Measurements from ENCODE around the gene MRC1. TPM values are rescaled to one million over a fixed set of nuclear protein-coding genes. Genes with fewer than 3 reads are reported as not detected.

The MRC1 gene
- total and polyA plus RNA-seq, 2 donors (not counting 1 experiment from before 2014, with no cell fraction given) = 0.12 TPM; not detected in 1

DNA sequence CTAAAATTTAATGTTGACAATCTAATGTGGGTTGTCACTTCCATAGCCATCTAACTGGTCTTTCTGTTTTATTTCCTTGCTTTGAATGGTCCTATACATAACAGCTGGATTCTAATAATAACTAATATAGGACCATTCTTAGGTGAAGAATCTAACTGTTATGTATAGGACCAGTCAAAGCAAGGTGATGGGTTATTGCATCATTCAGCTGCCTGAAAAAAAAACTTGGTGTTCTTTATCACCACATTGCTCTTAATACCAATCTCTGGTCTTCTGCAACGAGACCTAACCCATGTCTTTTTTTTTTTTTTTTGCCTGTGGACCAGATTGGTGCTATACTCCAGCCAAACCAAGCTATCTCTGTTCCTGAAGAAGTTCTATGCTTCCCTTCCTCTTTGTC lies 96.9 kb downstream of the MRC1 start:
- Histone ChIP-seq H3K4me2 (replicated peaks; ENCODE audit: low read depth, low read length, poor library complexity, severe bottlenecking) (no peak overlapping the region), H3K9ac (ENCODE audit: low read length) (no peak overlapping the region), H3K9me3 (ENCODE audit: control extremely low read depth in 1 of 3, control insufficient read depth in 2 of 3, insufficient read depth in 1 of 3, low read length in 2 of 3) (no peaks in the 10 kb centered on the region), H3K79me2 (ENCODE audit: control insufficient read depth, insufficient read depth, low read length) (no peaks in the 10 kb centered on the region), H3K4me1 (ENCODE audit: control insufficient read depth in 2 of 2, insufficient read depth in 2 of 2, low read length in 2 of 2) (no peaks in the 10 kb centered on the region), H3K27me3 (replicated peaks in 1 of 4; ENCODE audit: control extremely low read depth in 1 of 4, control insufficient read depth in 3 of 4, insufficient read depth in 4 of 4, low read length in 3 of 4) (no peaks in the 10 kb centered on the region), H3K4me3 (ENCODE audit: control extremely low read depth in 1 of 5, extremely low read depth in 1 of 5, insufficient read depth in 1 of 5, low read depth in 2 of 5, low read length in 4 of 5) (no peak overlapping the region), H3K36me3 (replicated peaks in 1 of 2; ENCODE audit: control extremely low read depth in 1 of 2, control insufficient read depth in 1 of 2, extremely low read depth in 1 of 2, insufficient read depth in 2 of 2, low read length in 1 of 2) (no peaks in the 10 kb centered on the region), H4K20me1 (ENCODE audit: control insufficient read depth, insufficient read depth, low read length, poor library complexity, severe bottlenecking) (no peaks in the 10 kb centered on the region), H3K27ac (ENCODE audit: low read length in 2 of 2) (no peak overlapping the region), H2AFZ (ENCODE audit: insufficient read depth, low read depth, low read length, poor library complexity, severe bottlenecking) (no peak overlapping the region)
- 62% methylated on average over 1 of the region's 1 CpG for WGBS (ENCODE audit: insufficient coverage)
- ATAC-seq (ENCODE audit: low read depth) (no peak), DNase-seq (no peak)
- ChIA-PET CTCF (no interaction called here), POLR2A (no interaction called here)
- intact Hi-C loops (cut with micrococcal nuclease) = no loop called here
- no peaks in the 10 kb centered on the region for H3K4me1 Mint-ChIP-seq
- H3K27me3 Mint-ChIP-seq = no peaks in the 10 kb centered on the region
- H3K9me3 Mint-ChIP-seq (ENCODE audit: insufficient read depth) = no peaks in the 10 kb centered on the region
- H3K4me3 Mint-ChIP-seq = no peak overlapping the region
- no peak overlapping the region for H3K27ac Mint-ChIP-seq
- no peak for TF ChIP-seq EZH2 (IDR thresholded peaks at IDR 0.05; ENCODE audit: borderline replicate concordance, insufficient read depth, low read depth, low read length, poor library complexity, severe bottlenecking)
- TF ChIP-seq, protein P1, sequence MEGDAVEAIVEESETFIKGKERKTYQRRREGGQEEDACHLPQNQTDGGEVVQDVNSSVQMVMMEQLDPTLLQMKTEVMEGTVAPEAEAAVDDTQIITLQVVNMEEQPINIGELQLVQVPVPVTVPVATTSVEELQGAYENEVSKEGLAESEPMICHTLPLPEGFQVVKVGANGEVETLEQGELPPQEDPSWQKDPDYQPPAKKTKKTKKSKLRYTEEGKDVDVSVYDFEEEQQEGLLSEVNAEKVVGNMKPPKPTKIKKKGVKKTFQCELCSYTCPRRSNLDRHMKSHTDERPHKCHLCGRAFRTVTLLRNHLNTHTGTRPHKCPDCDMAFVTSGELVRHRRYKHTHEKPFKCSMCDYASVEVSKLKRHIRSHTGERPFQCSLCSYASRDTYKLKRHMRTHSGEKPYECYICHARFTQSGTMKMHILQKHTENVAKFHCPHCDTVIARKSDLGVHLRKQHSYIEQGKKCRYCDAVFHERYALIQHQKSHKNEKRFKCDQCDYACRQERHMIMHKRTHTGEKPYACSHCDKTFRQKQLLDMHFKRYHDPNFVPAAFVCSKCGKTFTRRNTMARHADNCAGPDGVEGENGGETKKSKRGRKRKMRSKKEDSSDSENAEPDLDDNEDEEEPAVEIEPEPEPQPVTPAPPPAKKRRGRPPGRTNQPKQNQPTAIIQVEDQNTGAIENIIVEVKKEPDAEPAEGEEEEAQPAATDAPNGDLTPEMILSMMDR (IDR thresholded peaks at IDR 0.05) = no peak

GRCh38 chr10:17907641-17908040 lies 98.5 kb downstream of the MRC1 start:
- Mint-ChIP-seq H3K27me3 (no peaks in the 10 kb centered on the region), H3K4me1 (no peaks in the 10 kb centered on the region), H3K4me3 (no peak overlapping the region), H3K9me3 (ENCODE audit: insufficient read depth) (no peaks in the 10 kb centered on the region), H3K27ac (no peak overlapping the region)
- Histone ChIP-seq H3K4me1 (ENCODE audit: control insufficient read depth in 2 of 2, insufficient read depth in 2 of 2, low read length in 2 of 2) (no peaks in the 10 kb centered on the region), H2AFZ (ENCODE audit: insufficient read depth, low read depth, low read length, poor library complexity, severe bottlenecking) (no peak overlapping the region), H3K4me2 (replicated peaks; ENCODE audit: low read depth, low read length, poor library complexity, severe bottlenecking) (no peak overlapping the region), H4K20me1 (ENCODE audit: control insufficient read depth, insufficient read depth, low read length, poor library complexity, severe bottlenecking) (no peaks in the 10 kb centered on the region), H3K27ac (ENCODE audit: low read length in 2 of 2) (no peak overlapping the region), H3K4me3 (ENCODE audit: control extremely low read depth in 1 of 5, extremely low read depth in 1 of 5, insufficient read depth in 1 of 5, low read depth in 2 of 5, low read length in 4 of 5) (no peak overlapping the region), H3K79me2 (ENCODE audit: control insufficient read depth, insufficient read depth, low read length) (no peaks in the 10 kb centered on the region), H3K9ac (ENCODE audit: low read length) (no peak overlapping the region), H3K36me3 (replicated peaks in 1 of 2; ENCODE audit: control extremely low read depth in 1 of 2, control insufficient read depth in 1 of 2, extremely low read depth in 1 of 2, insufficient read depth in 2 of 2, low read length in 1 of 2) (no peaks in the 10 kb centered on the region), H3K9me3 (ENCODE audit: control extremely low read depth in 1 of 3, control insufficient read depth in 2 of 3, insufficient read depth in 1 of 3, low read length in 2 of 3) (no peaks in the 10 kb centered on the region), H3K27me3 (replicated peaks in 1 of 4; ENCODE audit: control extremely low read depth in 1 of 4, control insufficient read depth in 3 of 4, insufficient read depth in 4 of 4, low read length in 3 of 4) (no peaks in the 10 kb centered on the region)
- CTCF ChIA-PET = no interaction called here
- TF ChIP-seq, protein P1 (IDR thresholded peaks at IDR 0.05) = no peak
- TF ChIP-seq EZH2 (IDR thresholded peaks at IDR 0.05; ENCODE audit: borderline replicate concordance, insufficient read depth, low read depth, low read length, poor library complexity, severe bottlenecking) = no peak
- 89% methylated on average over 4 of the region's 4 CpGs for WGBS (ENCODE audit: insufficient coverage)
- POLR2A ChIA-PET = no interaction called here
- intact Hi-C loops (cut with micrococcal nuclease) = no loop called here
- DNase-seq (no peak), ATAC-seq (ENCODE audit: low read depth) (no peak)

Measured in B cell (primary cell).